PC-3 (cell line): Measurements from ENCODE around the gene RGS5. TPM values are rescaled to one million over a fixed set of nuclear protein-coding genes. Genes with fewer than 3 reads are reported as not detected.

ENCODE experiments used
- ATAC-seq: fragments of 200-7000 bp; cut with Tn5 transposase; 2 replicates; pipeline ENCODE4 v1.9.1; 2020; ENCODE audit warnings: mild to moderate bottlenecking, moderate library complexity
- BruUV-seq: library from RNA; stranded (reverse); fragments of 400-500 nt; replicated peaks from 2 replicates; lab custom pipeline; 2021; lab: Mats Ljungman, UMichigan
- CTCF ChIA-PET: fragments of 300-600 bp; sonication (Branson Sonifier 250); formaldehyde crosslinking; loops from one replicate; lab custom pipeline; 2022; ENCODE audit warnings: antibody characterized with exemption; lab: Charles Lee
- POLR2A ChIA-PET: fragments of 300-600 bp; sonication (Branson Sonifier 250); formaldehyde crosslinking; loops from one replicate; lab custom pipeline; 2022; ENCODE audit warnings: antibody characterized with exemption; ENCODE audit not compliant: unreplicated experiment; lab: Charles Lee
- DNase-seq: peaks from one replicate; pipeline ENCODE4 v3.0.0-alpha.2; 2015
- H2AFZ ChIP-seq: fragments of 300-600 bp; sonication (generic); 2 replicates; pipeline ENCODE4 v1.6.0; 2016; ENCODE audit warnings: antibody characterized with exemption, low read length
- H3F3A ChIP-seq: fragments of 300-600 bp; sonication (generic); one replicate; pipeline ENCODE4 v1.6.0; 2017; ENCODE audit warnings: antibody characterized with exemption, low read length, control low read depth, mild to moderate bottlenecking; ENCODE audit not compliant: unreplicated experiment
- H3K27ac ChIP-seq: fragments of 300-600 bp; sonication (generic); 2 replicates; pipeline ENCODE4 v1.5.1; 2016; ENCODE audit warnings: mild to moderate bottlenecking, low read length
- H3K27me3 ChIP-seq: fragments of 300-600 bp; sonication (generic); 2 replicates; pipeline ENCODE4 v1.6.1; 2016; ENCODE audit warnings: low read length, mixed read lengths
- H3K36me3 ChIP-seq: fragments of 300-600 bp; sonication (generic); 2 replicates; pipeline ENCODE4 v1.6.1; 2016; ENCODE audit warnings: low read depth, mixed run types, low read length, mixed read lengths
- H3K4me1 ChIP-seq: fragments of 300-600 bp; sonication (generic); 2 replicates; pipeline ENCODE4 v1.5.1; 2016; ENCODE audit warnings: low read length; ENCODE audit not compliant: insufficient read depth
- H3K4me2 ChIP-seq: fragments of 300-600 bp; sonication (generic); 2 replicates; pipeline ENCODE4 v1.6.0; 2016; ENCODE audit warnings: low read length
- H3K4me3 ChIP-seq: fragments of 300-600 bp; sonication (generic); 2 replicates; pipeline ENCODE4 v1.5.1; 2016; ENCODE audit warnings: mild to moderate bottlenecking, low read length, mixed read lengths
- H3K79me2 ChIP-seq: fragments of 300-600 bp; sonication (generic); 2 replicates; pipeline ENCODE4 v1.6.1; 2017; ENCODE audit warnings: low read length, mixed read lengths
- H3K9ac ChIP-seq: fragments of 300-600 bp; sonication (generic); 2 replicates; pipeline ENCODE4 v1.6.0; 2016; ENCODE audit warnings: mild to moderate bottlenecking, low read length
- H3K9me2 ChIP-seq: fragments of 300-600 bp; sonication (generic); replicated peaks from 2 replicates; pipeline ENCODE4 v1.6.1; 2016; ENCODE audit warnings: mixed run types, low read length, mixed read lengths
- H3K9me3 ChIP-seq: fragments of 300-600 bp; sonication (generic); 2 replicates; pipeline ENCODE4 v1.6.1; 2016; ENCODE audit warnings: low read length, mixed read lengths
- H4K20me1 ChIP-seq: fragments of 300-600 bp; sonication (generic); 2 replicates; pipeline ENCODE4 v1.6.1; 2016; ENCODE audit warnings: low read length, mixed read lengths
- EZH2 ChIP-seq: fragments of 300-600 bp; sonication (generic); IDR thresholded peaks from one replicate; pipeline ENCODE4 v1.6.1; 2017; ENCODE audit warnings: antibody characterized with exemption, mild to moderate bottlenecking, low read length; ENCODE audit not compliant: unreplicated experiment
- EZH2phosphoT487 ChIP-seq: fragments of 300-600 bp; sonication (generic); IDR thresholded peaks from 2 replicates; pipeline ENCODE4 v1.6.1; 2018; ENCODE audit warnings: mild to moderate bottlenecking, antibody characterized with exemption, low read length, borderline replicate concordance
- intact Hi-C: fragments of 100-400 bp; cut with micrococcal nuclease; formaldehyde crosslinking; loops from 2 replicates; pipeline ENCODE4 v1.9.0; 2023
- total RNA-seq: library from RNA; depleted of rRNA; stranded (reverse); fragments of >200 nt; gene quantifications from 2 replicates; pipeline ENCODE4 v1.2.3, GENCODE V29; 2014
- TF ChIP-seq, protein P1 (sequence below): fragments of 300-600 bp; sonication (generic); conservative IDR thresholded peaks from 2 replicates; pipeline ENCODE4 v1.5.1; 2017; ENCODE audit warnings: antibody characterized with exemption, low read depth, mild to moderate bottlenecking, low read length

Gene RGS5
- total RNA-seq, 1 experiment from 2014 or later: 5.0 TPM

DNA sequence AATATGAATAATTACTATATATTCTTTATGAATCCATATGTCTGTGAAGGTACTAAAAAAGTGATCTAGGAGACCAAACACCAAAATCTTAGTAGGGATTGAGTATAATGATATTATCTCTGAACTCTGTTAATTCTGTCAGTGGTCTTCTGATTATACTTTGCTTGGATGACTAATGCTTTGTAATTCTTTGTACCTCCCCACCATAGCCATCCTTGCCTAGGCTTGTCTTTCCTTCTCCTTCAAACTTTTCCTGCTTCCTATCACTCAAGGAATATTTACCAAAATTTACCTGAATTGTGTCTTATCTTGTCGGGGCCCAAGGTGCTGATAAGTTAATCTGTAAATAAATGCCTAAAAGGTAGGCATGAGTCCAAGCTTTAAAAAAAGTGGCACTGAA lies 845 bp upstream of the RGS5 start:
- ChIA-PET POLR2A (no interaction called here), CTCF (no interaction called here)
- ATAC-seq (no peak), DNase-seq (no peak)
- TF ChIP-seq, protein P1, sequence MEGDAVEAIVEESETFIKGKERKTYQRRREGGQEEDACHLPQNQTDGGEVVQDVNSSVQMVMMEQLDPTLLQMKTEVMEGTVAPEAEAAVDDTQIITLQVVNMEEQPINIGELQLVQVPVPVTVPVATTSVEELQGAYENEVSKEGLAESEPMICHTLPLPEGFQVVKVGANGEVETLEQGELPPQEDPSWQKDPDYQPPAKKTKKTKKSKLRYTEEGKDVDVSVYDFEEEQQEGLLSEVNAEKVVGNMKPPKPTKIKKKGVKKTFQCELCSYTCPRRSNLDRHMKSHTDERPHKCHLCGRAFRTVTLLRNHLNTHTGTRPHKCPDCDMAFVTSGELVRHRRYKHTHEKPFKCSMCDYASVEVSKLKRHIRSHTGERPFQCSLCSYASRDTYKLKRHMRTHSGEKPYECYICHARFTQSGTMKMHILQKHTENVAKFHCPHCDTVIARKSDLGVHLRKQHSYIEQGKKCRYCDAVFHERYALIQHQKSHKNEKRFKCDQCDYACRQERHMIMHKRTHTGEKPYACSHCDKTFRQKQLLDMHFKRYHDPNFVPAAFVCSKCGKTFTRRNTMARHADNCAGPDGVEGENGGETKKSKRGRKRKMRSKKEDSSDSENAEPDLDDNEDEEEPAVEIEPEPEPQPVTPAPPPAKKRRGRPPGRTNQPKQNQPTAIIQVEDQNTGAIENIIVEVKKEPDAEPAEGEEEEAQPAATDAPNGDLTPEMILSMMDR: no peak
- TF ChIP-seq EZH2phosphoT487 (no peak), EZH2 (no peak)
- Histone ChIP-seq H3K27me3 (no peaks in the 10 kb centered on the region), H3K4me1 (no peaks in the 10 kb centered on the region), H2AFZ (no peak overlapping the region), H4K20me1 (no peaks in the 10 kb centered on the region), H3K9ac (no peak overlapping the region), H3K9me2 (no peaks in the 10 kb centered on the region), H3K4me3 (no peak overlapping the region), H3F3A (no peaks in the 10 kb centered on the region), H3K79me2 (no peaks in the 10 kb centered on the region), H3K36me3 (no peaks in the 10 kb centered on the region), H3K9me3 (no peaks in the 10 kb centered on the region), H3K4me2 (no peak overlapping the region), H3K27ac (no peak overlapping the region)
- no TSS peak for BruUV-seq
- intact Hi-C loops: loop anchor here (5.0 kb wide), 1 partner anchor 94 kb away; no protein-coding TSS in a partner anchor

DNA sequence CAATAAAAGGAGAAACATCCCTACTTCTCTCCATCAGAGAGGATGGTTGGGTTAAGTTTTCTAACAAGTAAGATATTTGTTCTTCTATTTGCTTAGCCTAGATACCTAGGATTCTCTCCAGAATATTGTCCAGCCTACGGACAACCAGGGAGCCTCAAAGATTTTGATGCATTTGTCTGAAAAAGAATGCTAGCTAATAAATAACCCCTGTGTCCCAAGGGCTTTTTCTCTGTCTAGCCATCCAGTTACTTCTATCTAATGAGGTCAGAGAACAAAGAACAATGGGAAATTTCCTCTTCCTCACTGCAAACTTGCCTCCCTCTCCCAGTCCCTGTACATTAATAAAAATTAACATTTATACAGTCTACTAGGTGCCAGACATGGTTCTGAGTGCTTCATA lies 810 bp downstream of the RGS5 start:
- ChIA-PET CTCF (no interaction called here), POLR2A (no interaction called here)
- H3K79me2 ChIP-seq: no peaks in the 10 kb centered on the region
- intact Hi-C loops: loop anchor here (5.0 kb wide), 1 partner anchor 95 kb away; no protein-coding TSS in a partner anchor
- no peak for ATAC-seq
- no peaks in the 10 kb centered on the region for H4K20me1 ChIP-seq
- H2AFZ ChIP-seq: no peak overlapping the region
- no peaks in the 10 kb centered on the region for H3K9me3 ChIP-seq
- TF ChIP-seq EZH2phosphoT487 (no peak), EZH2 (no peak)
- TF ChIP-seq, protein P1: no peak
- no TSS peak for BruUV-seq
- no peaks in the 10 kb centered on the region for H3K36me3 ChIP-seq
- H3K9ac ChIP-seq: no peak overlapping the region
- H3K27me3 ChIP-seq: no peaks in the 10 kb centered on the region
- no peak for DNase-seq
- H3F3A ChIP-seq: no peaks in the 10 kb centered on the region
- H3K9me2 ChIP-seq: no peaks in the 10 kb centered on the region
- H3K4me2 ChIP-seq: no peak overlapping the region
- no peak overlapping the region for H3K4me3 ChIP-seq
- H3K4me1 ChIP-seq: no peaks in the 10 kb centered on the region
- no peak overlapping the region for H3K27ac ChIP-seq

GRCh38 chr1:163197022-163197421 lies 5.7 kb downstream of the RGS5 start:
- DNase-seq (no peak), ATAC-seq (no peak)
- BruUV-seq: no TSS peak
- Histone ChIP-seq H3K9me2 (no peaks in the 10 kb centered on the region), H3F3A (no peaks in the 10 kb centered on the region), H2AFZ (no peak overlapping the region), H4K20me1 (no peaks in the 10 kb centered on the region), H3K79me2 (no peaks in the 10 kb centered on the region), H3K27me3 (no peaks in the 10 kb centered on the region), H3K4me3 (no peak overlapping the region), H3K36me3 (no peaks in the 10 kb centered on the region), H3K27ac (no peak overlapping the region), H3K4me1 (no peaks in the 10 kb centered on the region), H3K4me2 (no peak overlapping the region), H3K9me3 (no peaks in the 10 kb centered on the region), H3K9ac (no peak overlapping the region)
- POLR2A ChIA-PET: no interaction called here
- TF ChIP-seq EZH2 (no peak), EZH2phosphoT487 (no peak)
- TF ChIP-seq, protein P1: no peak
- CTCF ChIA-PET: no interaction called here
- intact Hi-C loops: loop anchor here (5.0 kb wide), 1 partner anchor 60 kb away; no protein-coding TSS in a partner anchor
